ENCODE data around the gene RAB3C.

RAB3C gene

GRCh38 chr5:58582019-58582802 is 664 bp upstream of the RAB3C start:
- Histone ChIP-seq H3K27me3 (ENCODE audit: insufficient read depth, low read length, poor library complexity, severe bottlenecking) (no peaks in the 10 kb centered on the region), H3K9me3 (ENCODE audit: insufficient read depth, low read depth, low read length) (no peaks in the 10 kb centered on the region), H3K4me1 (ENCODE audit: insufficient read depth, low read length, poor library complexity, severe bottlenecking) (no peaks in the 10 kb centered on the region), H4K20me1 (ENCODE audit: insufficient read depth, low read length, poor library complexity, severe bottlenecking) (no peaks in the 10 kb centered on the region), H3K79me2 (ENCODE audit: insufficient read depth, low read length) (no peaks in the 10 kb centered on the region), H2AFZ (ENCODE audit: low read length) (no peak overlapping the region), H3K4me2 (ENCODE audit: low read depth, low read length, poor library complexity, severe bottlenecking) (no peak overlapping the region), H3F3A (ENCODE audit: low read depth) (no peaks in the 10 kb centered on the region), H3K9ac (ENCODE audit: low read depth, low read length, poor library complexity, severe bottlenecking) (no peak overlapping the region), H3K4me3 (ENCODE audit: low read length, poor library complexity, severe bottlenecking) (no peak overlapping the region), H3K9me2 (replicated peaks; ENCODE audit: low read depth, low read length) (no peaks in the 10 kb centered on the region), H3K36me3 (ENCODE audit: insufficient read depth, low read length) (no peaks in the 10 kb centered on the region)
- TF ChIP-seq CTCF (conservative IDR thresholded peaks at IDR 0.05; ENCODE audit: low read length) (no peak), EZH2phosphoT487 (IDR thresholded peaks at IDR 0.05; ENCODE audit: borderline replicate concordance) (no peak)

- no peak overlapping the region for H3K4me3 ChIP-seq (ENCODE audit: low read length, poor library complexity, severe bottlenecking)
- no peak overlapping the region for H3K4me2 ChIP-seq (ENCODE audit: low read depth, low read length, poor library complexity, severe bottlenecking)
- no peaks in the 10 kb centered on the region for H3K9me3 ChIP-seq (ENCODE audit: insufficient read depth, low read depth, low read length)
- H2AFZ ChIP-seq (ENCODE audit: low read length): no peak overlapping the region
- no peaks in the 10 kb centered on the region for H4K20me1 ChIP-seq (ENCODE audit: insufficient read depth, low read length, poor library complexity, severe bottlenecking)
- no peaks in the 10 kb centered on the region for H3K36me3 ChIP-seq (ENCODE audit: insufficient read depth, low read length)
- H3K9me2 ChIP-seq (replicated peaks; ENCODE audit: low read depth, low read length): no peaks in the 10 kb centered on the region
- TF ChIP-seq EZH2phosphoT487 (IDR thresholded peaks at IDR 0.05; ENCODE audit: borderline replicate concordance): no peak
- TF ChIP-seq CTCF (conservative IDR thresholded peaks at IDR 0.05; ENCODE audit: low read length): no peak
- H3K4me1 ChIP-seq (ENCODE audit: insufficient read depth, low read length, poor library complexity, severe bottlenecking): no peaks in the 10 kb centered on the region
- H3K27me3 ChIP-seq (ENCODE audit: insufficient read depth, low read length, poor library complexity, severe bottlenecking): no peaks in the 10 kb centered on the region
- no peaks in the 10 kb centered on the region for H3F3A ChIP-seq (ENCODE audit: low read depth)
- H3K79me2 ChIP-seq (ENCODE audit: insufficient read depth, low read length): no peaks in the 10 kb centered on the region
- H3K9ac ChIP-seq (ENCODE audit: low read depth, low read length, poor library complexity, severe bottlenecking): no peak overlapping the region
These were observed 13.1 kb downstream of the RAB3C start for GRCh38 chr5:58595952-58596351.

GRCh38 chr5:58598440-58598839 is 15.6 kb downstream of the RAB3C start:
- H3K9me3 ChIP-seq (ENCODE audit: insufficient read depth, low read depth, low read length): no peaks in the 10 kb centered on the region
- no peaks in the 10 kb centered on the region for H3K27me3 ChIP-seq (ENCODE audit: insufficient read depth, low read length, poor library complexity, severe bottlenecking)
- no peak overlapping the region for H3K9ac ChIP-seq (ENCODE audit: low read depth, low read length, poor library complexity, severe bottlenecking)
- TF ChIP-seq CTCF (conservative IDR thresholded peaks at IDR 0.05; ENCODE audit: low read length) (no peak), EZH2phosphoT487 (IDR thresholded peaks at IDR 0.05; ENCODE audit: borderline replicate concordance) (no peak)
- no peak overlapping the region for H3K4me3 ChIP-seq (ENCODE audit: low read length, poor library complexity, severe bottlenecking)
- H2AFZ ChIP-seq (ENCODE audit: low read length): no peak overlapping the region
- no peak overlapping the region for H3K4me2 ChIP-seq (ENCODE audit: low read depth, low read length, poor library complexity, severe bottlenecking)
- H3K4me1 ChIP-seq (ENCODE audit: insufficient read depth, low read length, poor library complexity, severe bottlenecking): no peaks in the 10 kb centered on the region
- no peaks in the 10 kb centered on the region for H3F3A ChIP-seq (ENCODE audit: low read depth)
- no peaks in the 10 kb centered on the region for H4K20me1 ChIP-seq (ENCODE audit: insufficient read depth, low read length, poor library complexity, severe bottlenecking)
- no peaks in the 10 kb centered on the region for H3K36me3 ChIP-seq (ENCODE audit: insufficient read depth, low read length)
- H3K9me2 ChIP-seq (replicated peaks; ENCODE audit: low read depth, low read length): no peaks in the 10 kb centered on the region
- H3K79me2 ChIP-seq (ENCODE audit: insufficient read depth, low read length): no peaks in the 10 kb centered on the region
